Measurements from ENCODE around the gene FXYD5. TPM values are rescaled to one million over a fixed set of nuclear protein-coding genes. Genes with fewer than 3 reads are reported as not detected.

FXYD5 gene
- total RNA-seq, 1 experiment from 2014 or later = 100 TPM

- H3K4me3 Mint-ChIP-seq = no peak overlapping the region
- Histone ChIP-seq H3K4me1 (ENCODE audit: insufficient read depth, low read length) (no peaks in the 10 kb centered on the region), H4K5ac (ENCODE audit: insufficient read length, low read depth, low read length) (no peak overlapping the region), H3K56ac (ENCODE audit: insufficient read length, low read depth, low read length) (no peak overlapping the region), H2BK120ac (ENCODE audit: low read depth, low read length, poor library complexity, severe bottlenecking) (no peak overlapping the region), H4K8ac (replicated peaks; ENCODE audit: insufficient read length, low read depth, low read length) (no peak overlapping the region), H3K23me2 (ENCODE audit: insufficient read length, low read depth, low read length, poor library complexity, severe bottlenecking) (peaks cover 7% of the 10 kb centered on the region), H3K23ac (ENCODE audit: insufficient read length, low read depth, low read length) (no peak overlapping the region), H3K18ac (ENCODE audit: insufficient read length, low read depth, low read length) (no peak overlapping the region), H2AFZ (ENCODE audit: low read length) (no peak overlapping the region), H2BK15ac (ENCODE audit: low read depth, low read length) (no peak overlapping the region), H3K79me1 (ENCODE audit: insufficient read depth, low read depth, low read length, poor library complexity, severe bottlenecking) (no peaks in the 10 kb centered on the region), H3K27ac (ENCODE audit: insufficient read length, low read depth, low read length) (no peak overlapping the region), H3K4me2 (ENCODE audit: insufficient read depth, insufficient read length, low read length) (no peak overlapping the region), H2AK5ac (ENCODE audit: insufficient read length, low read length) (no peak overlapping the region), H3K14ac (ENCODE audit: insufficient read depth, low read length) (no peak overlapping the region), H3K9me3 (ENCODE audit: control insufficient read depth, low read depth, low read length) (no peaks in the 10 kb centered on the region), H3K79me2 (ENCODE audit: insufficient read depth, low read length) (no peaks in the 10 kb centered on the region; the same call in 1 of the 2 replicates), H3K9ac (ENCODE audit: extremely low read depth, insufficient read length, low read length) (no peak overlapping the region), H3T11ph (ENCODE audit: low read length) (no peak overlapping the region), H2BK5ac (ENCODE audit: insufficient read length, low read length) (no peak overlapping the region), H4K20me1 (ENCODE audit: control insufficient read depth, insufficient read depth, insufficient read length) (no peaks in the 10 kb centered on the region), H2BK12ac (ENCODE audit: insufficient read length, low read depth, low read length) (no peak overlapping the region), H2BK20ac (ENCODE audit: low read depth, low read length, poor library complexity, severe bottlenecking) (no peak overlapping the region), H4K91ac (ENCODE audit: insufficient read length, low read depth, low read length) (no peak overlapping the region), H3K27me3 (ENCODE audit: insufficient read depth, low read length) (no peaks in the 10 kb centered on the region), H3K4ac (ENCODE audit: low read depth, low read length) (no peak overlapping the region)
- WGBS (ENCODE audit: extremely low coverage, insufficient read length, low lambda C conversion rate) = no CpG with 5 or more reads among the region's 8 CpGs
- H3K4me1 Mint-ChIP-seq = peaks cover 17 to 19% of the 10 kb centered on the region in 2 experiments
- peaks cover 64 to 74% (median 68%) of the 10 kb centered on the region in 3 experiments for H3K36me3 Mint-ChIP-seq (ENCODE audit: insufficient read depth in 1 of 3, low read depth in 3 of 3)
- no peak for TF ChIP-seq CTCF (conservative IDR thresholded peaks at IDR 0.05)
- DNase-seq = no peak
- peaks cover 0 to 14% of the 10 kb centered on the region in 2 experiments; a peak in 3 of 5 replicates for H3K9me3 Mint-ChIP-seq
- H3K27me3 Mint-ChIP-seq (ENCODE audit: low read depth) = no peaks in the 10 kb centered on the region
- no peak overlapping the region for H3K27ac Mint-ChIP-seq
Measured at GRCh38 chr19:35159606-35160005, 5.1 kb downstream of the FXYD5 start.
